Type B pancreatic cell (in vitro differentiated cells): Measurements from ENCODE around the gene TMEM272. TPM values are rescaled to one million over a fixed set of nuclear protein-coding genes. Genes with fewer than 3 reads are reported as not detected.

ENCODE experiments used
- DNase-seq: peaks from one replicate; pipeline ENCODE4 v3.0.0; 2021; ENCODE audit warnings: mixed read lengths; ENCODE audit not compliant: unreplicated experiment; ENCODE audit errors: extremely low spot score
- H3K27ac Mint-ChIP-seq: 2 replicates; pipeline ENCODE4 v1.8.0; 2021; ENCODE audit warnings: mild to moderate bottlenecking, mixed read lengths
- H3K27me3 Mint-ChIP-seq: 2 replicates; pipeline ENCODE4 v1.8.0; 2021; ENCODE audit warnings: mixed read lengths
- H3K36me3 Mint-ChIP-seq: 2 replicates; pipeline ENCODE4 v1.8.0; 2021; ENCODE audit warnings: mixed read lengths
- H3K4me1 Mint-ChIP-seq: one replicate; pipeline ENCODE4 v1.8.0; 2021; ENCODE audit warnings: mixed read lengths; ENCODE audit not compliant: unreplicated experiment
- H3K4me3 Mint-ChIP-seq: 2 replicates; pipeline ENCODE4 v1.8.0; 2021; ENCODE audit warnings: mild to moderate bottlenecking, mixed read lengths
- H3K9me3 Mint-ChIP-seq: 2 replicates; pipeline ENCODE4 v1.8.0; 2021; ENCODE audit warnings: mixed read lengths
- total RNA-seq: library from RNA; stranded (reverse); gene quantifications from 2 replicates; pipeline ENCODE4 v1.2.1, GENCODE V29; 2021; ENCODE audit warnings: low replicate concordance
- TF ChIP-seq, protein P1 (sequence below): fragments of 200-600 bp; sonication (generic); conservative IDR thresholded peaks from 2 replicates; pipeline ENCODE4 v1.5.0; 2021; ENCODE audit warnings: antibody characterized with exemption, mild to moderate bottlenecking

TMEM272 gene
- total RNA-seq, 1 donor from 2014 or later, result 0.63 TPM

DNA sequence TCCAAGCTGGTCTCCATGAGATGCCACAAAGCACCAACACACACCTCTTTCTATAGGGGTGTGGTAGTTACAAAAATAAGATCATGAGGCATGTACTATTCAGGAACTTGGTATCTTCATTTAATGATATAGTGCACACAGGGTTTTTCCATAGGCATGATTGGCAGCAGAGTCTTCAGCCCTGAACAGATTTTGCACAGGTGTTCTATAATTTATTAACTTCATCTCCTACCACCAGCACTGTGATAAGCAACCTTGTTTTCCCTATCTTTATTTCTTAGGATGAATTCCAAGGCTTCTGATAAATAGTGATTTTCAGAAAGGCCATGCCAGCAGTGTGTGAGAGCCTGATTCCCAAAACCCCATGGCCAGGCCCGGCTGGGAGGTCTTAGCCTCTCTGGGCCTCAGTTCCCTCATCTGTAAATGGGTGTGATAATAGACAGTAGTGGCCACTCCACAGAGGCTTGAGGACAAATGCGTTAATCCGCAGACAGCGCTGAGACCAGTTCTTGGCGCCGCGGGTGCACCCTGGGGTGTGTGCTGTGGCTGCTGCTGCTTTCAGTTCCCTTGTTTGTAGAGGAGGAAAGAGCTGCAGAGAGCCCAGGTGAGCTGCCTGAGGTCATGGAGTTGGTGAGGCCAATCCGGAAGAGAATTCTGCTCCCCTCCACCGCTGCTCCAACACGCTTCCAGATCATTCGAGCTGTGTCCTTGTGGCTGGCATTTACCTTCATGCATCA, 74.1 kb downstream of the TMEM272 start:
- DNase-seq, result no peak
- peaks cover 8% of the 10 kb centered on the region for H3K36me3 Mint-ChIP-seq
- H3K9me3 Mint-ChIP-seq, result no peaks in the 10 kb centered on the region
- no peak overlapping the region for H3K4me3 Mint-ChIP-seq
- no peak overlapping the region for H3K27ac Mint-ChIP-seq
- TF ChIP-seq, protein P1, sequence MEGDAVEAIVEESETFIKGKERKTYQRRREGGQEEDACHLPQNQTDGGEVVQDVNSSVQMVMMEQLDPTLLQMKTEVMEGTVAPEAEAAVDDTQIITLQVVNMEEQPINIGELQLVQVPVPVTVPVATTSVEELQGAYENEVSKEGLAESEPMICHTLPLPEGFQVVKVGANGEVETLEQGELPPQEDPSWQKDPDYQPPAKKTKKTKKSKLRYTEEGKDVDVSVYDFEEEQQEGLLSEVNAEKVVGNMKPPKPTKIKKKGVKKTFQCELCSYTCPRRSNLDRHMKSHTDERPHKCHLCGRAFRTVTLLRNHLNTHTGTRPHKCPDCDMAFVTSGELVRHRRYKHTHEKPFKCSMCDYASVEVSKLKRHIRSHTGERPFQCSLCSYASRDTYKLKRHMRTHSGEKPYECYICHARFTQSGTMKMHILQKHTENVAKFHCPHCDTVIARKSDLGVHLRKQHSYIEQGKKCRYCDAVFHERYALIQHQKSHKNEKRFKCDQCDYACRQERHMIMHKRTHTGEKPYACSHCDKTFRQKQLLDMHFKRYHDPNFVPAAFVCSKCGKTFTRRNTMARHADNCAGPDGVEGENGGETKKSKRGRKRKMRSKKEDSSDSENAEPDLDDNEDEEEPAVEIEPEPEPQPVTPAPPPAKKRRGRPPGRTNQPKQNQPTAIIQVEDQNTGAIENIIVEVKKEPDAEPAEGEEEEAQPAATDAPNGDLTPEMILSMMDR, result no peak
- no peaks in the 10 kb centered on the region for H3K27me3 Mint-ChIP-seq
- H3K4me1 Mint-ChIP-seq, result peaks cover 4% of the 10 kb centered on the region

DNA sequence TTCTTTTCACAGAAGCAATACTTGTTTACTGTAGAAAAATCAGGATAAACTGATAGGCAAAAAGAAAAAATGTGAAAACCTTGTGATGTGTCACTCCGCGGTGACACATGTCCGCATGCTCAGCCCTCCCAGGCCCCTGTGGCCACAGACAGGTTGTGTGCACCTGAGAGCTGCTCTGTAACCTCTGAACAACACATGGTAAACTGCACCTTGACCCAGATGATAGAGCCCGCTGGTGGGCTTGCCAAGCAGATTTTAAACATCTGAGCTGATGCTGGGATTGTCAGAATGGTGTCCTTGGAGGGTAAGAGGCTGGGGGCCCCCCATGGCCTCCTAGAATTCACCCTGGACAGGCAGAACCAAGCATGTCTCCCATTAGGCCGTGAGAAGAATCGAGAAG, 74.8 kb downstream of the TMEM272 start:
- DNase-seq, result no peak
- H3K9me3 Mint-ChIP-seq, result no peaks in the 10 kb centered on the region
- H3K27me3 Mint-ChIP-seq, result no peaks in the 10 kb centered on the region
- H3K36me3 Mint-ChIP-seq, result peaks cover 8% of the 10 kb centered on the region
- H3K4me3 Mint-ChIP-seq, result no peak overlapping the region
- no peak overlapping the region for H3K27ac Mint-ChIP-seq
- TF ChIP-seq, protein P1, result no peak
- H3K4me1 Mint-ChIP-seq, result peaks cover 4% of the 10 kb centered on the region

DNA sequence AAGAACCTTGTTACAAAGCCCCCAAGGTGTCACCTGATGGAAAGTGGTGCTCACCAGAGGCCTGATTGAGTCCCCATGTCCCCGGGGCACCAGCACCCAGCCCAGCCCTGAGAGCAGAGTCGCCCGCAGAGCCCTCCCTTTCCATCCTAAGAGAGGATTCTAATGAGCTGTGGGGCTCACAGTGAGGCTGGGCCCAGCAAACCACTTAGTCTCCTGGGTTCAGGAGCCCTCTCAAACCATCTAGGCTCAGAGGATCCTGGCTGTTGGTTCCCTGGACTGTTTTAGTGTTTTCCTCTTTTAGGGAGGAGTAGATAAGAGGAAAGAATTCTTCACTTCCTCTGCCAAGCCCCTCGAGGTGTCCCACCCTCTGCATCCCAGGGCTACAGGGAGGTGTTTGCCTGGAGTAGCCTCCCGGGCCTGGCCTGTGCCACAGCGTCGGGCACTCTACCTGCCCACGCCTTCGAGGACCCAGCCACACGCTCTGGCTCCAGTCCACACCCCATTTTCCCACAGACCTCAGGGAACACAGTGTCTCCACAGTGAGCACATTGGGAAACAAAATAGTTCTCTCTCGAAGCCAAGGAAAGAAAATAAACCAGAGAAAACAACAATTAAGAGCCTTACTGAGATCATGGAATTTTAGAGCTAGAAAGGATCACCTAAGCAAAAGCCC, 75.4 kb downstream of the TMEM272 start:
- Mint-ChIP-seq H3K4me1 (peaks cover 4% of the 10 kb centered on the region), H3K4me3 (no peak overlapping the region), H3K27me3 (no peaks in the 10 kb centered on the region), H3K9me3 (no peaks in the 10 kb centered on the region), H3K27ac (no peak overlapping the region), H3K36me3 (peaks cover 8% of the 10 kb centered on the region)
- TF ChIP-seq, protein P1, result no peak
- DNase-seq, result no peak

DNA sequence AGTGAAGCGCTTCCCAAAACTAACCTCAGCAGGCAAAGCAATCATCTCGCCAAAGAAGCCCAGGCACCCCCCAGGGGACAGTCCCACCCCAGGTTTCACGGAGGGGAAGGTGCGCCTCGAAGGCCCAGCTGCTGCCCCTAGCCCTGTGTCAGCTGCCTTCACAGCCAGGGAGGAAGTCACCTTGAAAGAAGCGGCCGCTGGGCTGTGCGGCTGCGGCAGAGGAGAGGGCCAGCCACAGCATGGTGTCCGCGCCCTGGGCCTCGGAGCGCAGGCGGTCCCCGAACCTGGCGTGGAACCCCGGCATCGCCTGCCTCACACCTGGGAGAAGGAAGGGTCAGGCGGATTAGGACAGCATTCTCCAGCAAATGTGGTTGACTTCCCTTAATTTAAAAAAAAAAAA, 76.0 kb downstream of the TMEM272 start:
- TF ChIP-seq, protein P1, result no peak
- no peak overlapping the region for H3K4me3 Mint-ChIP-seq
- no peak overlapping the region for H3K27ac Mint-ChIP-seq
- H3K27me3 Mint-ChIP-seq, result no peaks in the 10 kb centered on the region
- no peak for DNase-seq
- peaks cover 8% of the 10 kb centered on the region for H3K4me1 Mint-ChIP-seq
- peaks cover 8% of the 10 kb centered on the region for H3K36me3 Mint-ChIP-seq
- no peaks in the 10 kb centered on the region for H3K9me3 Mint-ChIP-seq

DNA sequence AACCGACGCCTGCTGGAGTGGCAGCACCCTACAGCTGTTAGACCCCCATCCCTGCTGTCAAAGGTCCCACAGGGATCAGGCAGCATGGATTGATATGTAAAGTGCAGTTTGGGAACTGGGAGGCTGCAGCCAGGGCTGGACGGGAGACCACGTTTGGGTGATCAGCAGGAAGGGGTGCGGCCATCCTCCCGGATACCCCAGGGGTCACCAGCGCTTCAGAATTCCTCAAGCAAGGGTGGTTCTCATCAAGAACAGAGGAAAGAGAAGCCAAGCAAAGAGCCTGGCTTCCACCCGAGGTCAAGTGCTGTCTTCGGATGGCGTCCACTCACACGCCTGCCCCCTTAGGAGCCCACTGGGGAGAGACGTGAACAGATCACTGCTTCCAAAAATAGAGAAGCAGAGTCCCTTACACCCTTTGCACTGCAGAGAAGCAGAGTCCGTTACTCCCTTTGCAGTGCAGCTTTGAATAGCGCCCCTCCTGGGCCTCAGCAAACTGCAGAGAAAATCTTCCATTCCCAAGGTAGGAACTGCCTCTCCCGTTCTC, 76.5 kb downstream of the TMEM272 start:
- Mint-ChIP-seq H3K36me3 (peaks cover 8% of the 10 kb centered on the region), H3K9me3 (no peaks in the 10 kb centered on the region), H3K27me3 (no peaks in the 10 kb centered on the region), H3K4me1 (peaks cover 8% of the 10 kb centered on the region), H3K4me3 (no peak overlapping the region), H3K27ac (no peak overlapping the region)
- TF ChIP-seq, protein P1, result peak; percentile 44
- DNase-seq, result no peak
